ENCODE data around the gene GRIK4. TPM values are rescaled to one million over a fixed set of nuclear protein-coding genes. Genes with fewer than 3 reads are reported as not detected.

Gene GRIK4
- polyA plus RNA-seq, 1 of the 3 experiments (the other 2 are of a cell fraction): 0.03 TPM

DNA sequence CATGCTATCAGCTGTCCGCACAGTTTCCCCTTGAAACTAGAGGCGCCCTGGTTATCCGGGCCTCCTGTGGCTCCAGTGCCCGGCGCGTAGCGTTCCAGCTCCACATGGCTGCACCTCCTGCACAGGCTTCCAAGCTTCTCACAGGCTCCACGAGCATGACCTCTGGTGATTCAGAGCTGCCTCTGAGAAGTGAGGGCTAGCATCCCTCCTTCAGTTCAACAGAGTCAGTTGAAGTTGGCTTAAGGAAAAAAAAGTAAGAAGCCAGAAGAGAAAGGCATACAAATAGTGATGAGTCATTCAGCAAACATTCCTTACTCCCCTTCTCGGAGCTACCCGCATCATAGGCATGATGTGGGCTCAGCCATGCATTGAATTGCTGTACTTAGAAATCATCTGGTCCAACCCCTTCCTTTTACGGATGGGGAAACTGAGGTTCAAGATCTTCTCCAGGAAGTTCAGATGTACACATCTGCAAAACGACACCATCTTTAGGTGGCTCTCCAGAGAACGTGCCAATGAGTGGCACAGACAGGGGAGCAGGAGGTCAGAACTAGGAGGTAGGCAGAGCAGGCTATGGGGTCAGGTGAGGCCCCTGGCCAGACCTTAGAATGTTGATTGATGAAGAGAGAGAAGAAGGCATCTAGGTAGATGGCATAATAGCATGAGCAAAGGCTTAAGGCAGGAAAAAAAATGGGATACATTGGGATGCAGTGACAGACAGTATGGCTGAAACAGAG is 296.0 kb downstream of the GRIK4 start:
- 62% methylated on average over 12 of the region's 13 CpGs for WGBS (ENCODE audit: low lambda C conversion rate)
- Histone ChIP-seq H3K36me3 (replicated peaks in 1 of 2; ENCODE audit: control insufficient read depth in 1 of 2, insufficient read depth in 2 of 2, low read length in 1 of 2) (no peaks in the 10 kb centered on the region), H3K9me2 (no peaks in the 10 kb centered on the region), H3K4me2 (no peak overlapping the region), H3K27ac (ENCODE audit: low read depth in 2 of 2, low read length in 1 of 2) (no peak overlapping the region), H3F3A (replicated peaks; ENCODE audit: insufficient read depth) (peaks cover 6% of the 10 kb centered on the region), H3K79me2 (ENCODE audit: insufficient read depth) (no peaks in the 10 kb centered on the region), H3K4me3 (ENCODE audit: low read depth in 2 of 2, low read length in 1 of 2) (no peak overlapping the region), H3K9ac (no peak overlapping the region), H2AFZ (ENCODE audit: low read depth) (no peak overlapping the region), H3K4me1 (ENCODE audit: control insufficient read depth in 1 of 2, insufficient read depth in 2 of 2, low read depth in 1 of 2, low read length in 1 of 2) (peaks cover 0 to 11% of the 10 kb centered on the region in 2 experiments; a peak in 1 of 4 replicates), H3K9me3 (no peaks in the 10 kb centered on the region), H4K20me1 (ENCODE audit: insufficient read depth) (no peaks in the 10 kb centered on the region), H3K27me3 (ENCODE audit: insufficient read depth) (no peaks in the 10 kb centered on the region)
- ChIA-PET CTCF (interaction anchor here (1.3 to 4.0 kb wide), 2 partner anchors 297 to 387 kb away, joined by 4 to 21 read pairs; partner anchors contain the start of gene GRIK4), POLR2A (no interaction called here)
- TF ChIP-seq JUND (IDR thresholded peaks at IDR 0.05): peak; percentile 27; the same call in 1 of the 2 replicates
- TF ChIP-seq FOSL2 (IDR thresholded peaks at IDR 0.05; ENCODE audit: borderline replicate concordance, low read depth): peak; percentile 57; the same call in 1 of the 2 replicates
- no peak for TF ChIP-seq TCF12 (IDR thresholded peaks at IDR 0.05)
- no peak for DNase-seq

DNA sequence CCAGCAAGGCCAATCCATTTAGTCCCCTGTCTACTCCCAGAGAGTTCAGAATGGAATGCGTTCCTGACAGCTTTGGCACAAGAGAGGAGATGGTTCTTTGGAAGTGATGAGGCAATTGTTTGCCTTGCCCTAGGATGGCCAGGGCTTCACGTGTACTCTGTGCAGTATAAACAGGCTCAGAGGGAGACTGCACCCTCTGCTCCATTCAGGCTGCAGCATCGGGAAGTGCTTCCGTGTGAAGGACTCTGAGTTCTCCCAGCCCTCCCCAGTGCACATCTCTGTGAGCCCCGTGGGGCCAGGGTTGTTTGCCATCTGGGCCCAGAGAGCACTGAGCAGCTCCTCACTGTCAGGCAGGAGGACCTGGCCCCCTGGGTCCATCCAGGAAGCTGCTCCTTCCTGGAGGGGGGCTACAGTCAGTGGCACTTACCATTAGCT is 297.1 kb downstream of the GRIK4 start:
- no peaks in the 10 kb centered on the region for H3K27me3 ChIP-seq (ENCODE audit: insufficient read depth)
- H2AFZ ChIP-seq (ENCODE audit: low read depth): no peak overlapping the region
- H4K20me1 ChIP-seq (ENCODE audit: insufficient read depth): no peaks in the 10 kb centered on the region
- no peak overlapping the region for H3K4me2 ChIP-seq
- no peaks in the 10 kb centered on the region for H3K79me2 ChIP-seq (ENCODE audit: insufficient read depth)
- H3K36me3 ChIP-seq (replicated peaks in 1 of 2; ENCODE audit: control insufficient read depth in 1 of 2, insufficient read depth in 2 of 2, low read length in 1 of 2): no peaks in the 10 kb centered on the region
- no peaks in the 10 kb centered on the region for H3K9me2 ChIP-seq
- H3K9ac ChIP-seq: no peak overlapping the region
- H3K4me3 ChIP-seq (ENCODE audit: low read depth in 2 of 2, low read length in 1 of 2): no peak overlapping the region
- H3K9me3 ChIP-seq: no peaks in the 10 kb centered on the region
- H3K27ac ChIP-seq (ENCODE audit: low read depth in 2 of 2, low read length in 1 of 2): no peak overlapping the region
- WGBS (ENCODE audit: low lambda C conversion rate): 75% methylated on average over 2 of the region's 5 CpGs
- ChIA-PET CTCF (interaction anchor here (4.0 kb wide), 1 partner anchor 298 kb away, joined by 21 read pairs; the partner anchor contains the start of gene GRIK4), POLR2A (no interaction called here)
- H3F3A ChIP-seq (replicated peaks; ENCODE audit: insufficient read depth): peaks cover 6% of the 10 kb centered on the region
- DNase-seq: no peak
- TF ChIP-seq, protein P1, sequence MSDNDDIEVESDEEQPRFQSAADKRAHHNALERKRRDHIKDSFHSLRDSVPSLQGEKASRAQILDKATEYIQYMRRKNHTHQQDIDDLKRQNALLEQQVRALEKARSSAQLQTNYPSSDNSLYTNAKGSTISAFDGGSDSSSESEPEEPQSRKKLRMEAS (IDR thresholded peaks at IDR 0.05; ENCODE audit: low read depth): no peak
- TF ChIP-seq EZH2phosphoT487 (IDR thresholded peaks at IDR 0.05; ENCODE audit: borderline replicate concordance, low read depth) (no peak), YY1 (IDR thresholded peaks at IDR 0.05; ENCODE audit: low read depth) (no peak), TAF1 (IDR thresholded peaks at IDR 0.05; ENCODE audit: borderline replicate concordance, low read depth, low read length) (no peak), TEAD4 (IDR thresholded peaks at IDR 0.05; ENCODE audit: borderline replicate concordance, insufficient read depth) (no peak), SIN3A (IDR thresholded peaks at IDR 0.05; ENCODE audit: borderline replicate concordance, low read depth, low read length) (no peak), RAD21 (IDR thresholded peaks at IDR 0.05; ENCODE audit: low read length) (no peak), MEF2A (IDR thresholded peaks at IDR 0.05; ENCODE audit: borderline replicate concordance, low read depth) (no peak), FOSL2 (IDR thresholded peaks at IDR 0.05; ENCODE audit: borderline replicate concordance, low read depth) (no peak), FOXJ3 (CRISPR knock-in tag; IDR thresholded peaks at IDR 0.05) (no peak), TCF12 (IDR thresholded peaks at IDR 0.05) (no peak), RXRA (IDR thresholded peaks at IDR 0.05; ENCODE audit: borderline replicate concordance, low read depth) (no peak), POLR2AphosphoS5 (IDR thresholded peaks at IDR 0.05; ENCODE audit: low read depth, low read length) (no peak), SMC3 (IDR thresholded peaks at IDR 0.05; ENCODE audit: low read depth, low read length) (no peak), NRF1 (IDR thresholded peaks at IDR 0.05; ENCODE audit: low read depth, low read length) (no peak)
- TF ChIP-seq, protein P2, sequence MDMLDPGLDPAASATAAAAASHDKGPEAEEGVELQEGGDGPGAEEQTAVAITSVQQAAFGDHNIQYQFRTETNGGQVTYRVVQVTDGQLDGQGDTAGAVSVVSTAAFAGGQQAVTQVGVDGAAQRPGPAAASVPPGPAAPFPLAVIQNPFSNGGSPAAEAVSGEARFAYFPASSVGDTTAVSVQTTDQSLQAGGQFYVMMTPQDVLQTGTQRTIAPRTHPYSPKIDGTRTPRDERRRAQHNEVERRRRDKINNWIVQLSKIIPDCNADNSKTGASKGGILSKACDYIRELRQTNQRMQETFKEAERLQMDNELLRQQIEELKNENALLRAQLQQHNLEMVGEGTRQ (IDR thresholded peaks at IDR 0.05; ENCODE audit: borderline replicate concordance, low read depth, low read length): no peak
- TF ChIP-seq, protein P3, sequence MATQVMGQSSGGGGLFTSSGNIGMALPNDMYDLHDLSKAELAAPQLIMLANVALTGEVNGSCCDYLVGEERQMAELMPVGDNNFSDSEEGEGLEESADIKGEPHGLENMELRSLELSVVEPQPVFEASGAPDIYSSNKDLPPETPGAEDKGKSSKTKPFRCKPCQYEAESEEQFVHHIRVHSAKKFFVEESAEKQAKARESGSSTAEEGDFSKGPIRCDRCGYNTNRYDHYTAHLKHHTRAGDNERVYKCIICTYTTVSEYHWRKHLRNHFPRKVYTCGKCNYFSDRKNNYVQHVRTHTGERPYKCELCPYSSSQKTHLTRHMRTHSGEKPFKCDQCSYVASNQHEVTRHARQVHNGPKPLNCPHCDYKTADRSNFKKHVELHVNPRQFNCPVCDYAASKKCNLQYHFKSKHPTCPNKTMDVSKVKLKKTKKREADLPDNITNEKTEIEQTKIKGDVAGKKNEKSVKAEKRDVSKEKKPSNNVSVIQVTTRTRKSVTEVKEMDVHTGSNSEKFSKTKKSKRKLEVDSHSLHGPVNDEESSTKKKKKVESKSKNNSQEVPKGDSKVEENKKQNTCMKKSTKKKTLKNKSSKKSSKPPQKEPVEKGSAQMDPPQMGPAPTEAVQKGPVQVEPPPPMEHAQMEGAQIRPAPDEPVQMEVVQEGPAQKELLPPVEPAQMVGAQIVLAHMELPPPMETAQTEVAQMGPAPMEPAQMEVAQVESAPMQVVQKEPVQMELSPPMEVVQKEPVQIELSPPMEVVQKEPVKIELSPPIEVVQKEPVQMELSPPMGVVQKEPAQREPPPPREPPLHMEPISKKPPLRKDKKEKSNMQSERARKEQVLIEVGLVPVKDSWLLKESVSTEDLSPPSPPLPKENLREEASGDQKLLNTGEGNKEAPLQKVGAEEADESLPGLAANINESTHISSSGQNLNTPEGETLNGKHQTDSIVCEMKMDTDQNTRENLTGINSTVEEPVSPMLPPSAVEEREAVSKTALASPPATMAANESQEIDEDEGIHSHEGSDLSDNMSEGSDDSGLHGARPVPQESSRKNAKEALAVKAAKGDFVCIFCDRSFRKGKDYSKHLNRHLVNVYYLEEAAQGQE (IDR thresholded peaks at IDR 0.05; ENCODE audit: low read depth, low read length): no peak
- TF ChIP-seq, protein P4, sequence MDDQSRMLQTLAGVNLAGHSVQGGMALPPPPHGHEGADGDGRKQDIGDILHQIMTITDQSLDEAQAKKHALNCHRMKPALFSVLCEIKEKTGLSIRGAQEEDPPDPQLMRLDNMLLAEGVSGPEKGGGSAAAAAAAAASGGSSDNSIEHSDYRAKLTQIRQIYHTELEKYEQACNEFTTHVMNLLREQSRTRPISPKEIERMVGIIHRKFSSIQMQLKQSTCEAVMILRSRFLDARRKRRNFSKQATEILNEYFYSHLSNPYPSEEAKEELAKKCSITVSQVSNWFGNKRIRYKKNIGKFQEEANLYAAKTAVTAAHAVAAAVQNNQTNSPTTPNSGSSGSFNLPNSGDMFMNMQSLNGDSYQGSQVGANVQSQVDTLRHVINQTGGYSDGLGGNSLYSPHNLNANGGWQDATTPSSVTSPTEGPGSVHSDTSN (IDR thresholded peaks at IDR 0.05): no peak
- peaks cover 0 to 11% of the 10 kb centered on the region in 2 experiments; a peak in 1 of 4 replicates for H3K4me1 ChIP-seq (ENCODE audit: control insufficient read depth in 1 of 2, insufficient read depth in 2 of 2, low read depth in 1 of 2, low read length in 1 of 2)

Data from SK-N-SH (cell line).